ENCODE data around the gene KIF3B.
A peak's percentile ranks its signal among the peaks of the same experiment; 100 is the strongest.
"Not testable (repeated sequence)": the region's sequence is repeated elsewhere in the genome, so short reads cannot be mapped to it uniquely, and the experiment has no call there.

KIF3B gene

GRCh38 chr20:32333181-32333987 lies 55.9 kb downstream of the KIF3B start:
- peak; percentile 66 for DNase-seq

- peak; percentile 72 for DNase-seq
These were observed 56.8 kb downstream of the KIF3B start for GRCh38 chr20:32333988-32334885.

GRCh38 chr20:32336918-32337347 lies 59.5 kb downstream of the KIF3B start:
- no peak for DNase-seq

- DNase-seq: no peak
These were observed 60.6 kb downstream of the KIF3B start for GRCh38 chr20:32337937-32338661.

GRCh38 chr20:32338665-32339064 lies 61.2 kb downstream of the KIF3B start:
- no peak for DNase-seq

GRCh38 chr20:32339116-32339515 lies 61.7 kb downstream of the KIF3B start:
- no peak for DNase-seq

GRCh38 chr20:32341053-32341452 lies 63.6 kb downstream of the KIF3B start:
- DNase-seq: not testable (repeated sequence)

- DNase-seq: no peak
These were observed 66.0 kb downstream of the KIF3B start for GRCh38 chr20:32343439-32343838.

- no peak for DNase-seq
These were observed 67.5 kb downstream of the KIF3B start for GRCh38 chr20:32344835-32345506.

- DNase-seq: no peak
These were observed 70.8 kb downstream of the KIF3B start for GRCh38 chr20:32348207-32348606.

- no peak for DNase-seq
These were observed 73.0 kb downstream of the KIF3B start for GRCh38 chr20:32350421-32350820.

GRCh38 chr20:32352121-32352720 lies 74.8 kb downstream of the KIF3B start:
- DNase-seq: no peak

GRCh38 chr20:32353848-32354496 lies 76.5 kb downstream of the KIF3B start:
- no peak for DNase-seq

- DNase-seq: peak; percentile 39
These were observed 77.4 kb downstream of the KIF3B start for GRCh38 chr20:32354592-32355416.

- DNase-seq: no peak
These were observed 78.0 kb downstream of the KIF3B start for GRCh38 chr20:32355417-32355841.

- not testable (repeated sequence) for DNase-seq
These were observed 78.6 kb downstream of the KIF3B start for GRCh38 chr20:32355907-32356621.

GRCh38 chr20:32356622-32357374 lies 79.3 kb downstream of the KIF3B start:
- DNase-seq: no peak

GRCh38 chr20:32357375-32357868 lies 80.0 kb downstream of the KIF3B start:
- no peak for DNase-seq
